HFF-Myc (cell line): Measurements from ENCODE around the gene USP11.

Experiments
- DNase-seq: peaks from one replicate; pipeline ENCODE4 v3.0.0-alpha.2; 2011; ENCODE audit warnings: low read depth; ENCODE audit errors: extremely low read depth
- H3K4me3 ChIP-seq: replicated peaks from 2 replicates; pipeline ENCODE4 v1.5.1; 2011; ENCODE audit warnings: low read depth, mild to moderate bottlenecking, control low read depth, low read length
- CTCF ChIP-seq: IDR thresholded peaks from 2 replicates; pipeline ENCODE4 v1.5.1; 2012; ENCODE audit warnings: mild to moderate bottlenecking, low read depth, low read length, control low read depth; ENCODE audit errors: missing control alignments

USP11 gene

DNA sequence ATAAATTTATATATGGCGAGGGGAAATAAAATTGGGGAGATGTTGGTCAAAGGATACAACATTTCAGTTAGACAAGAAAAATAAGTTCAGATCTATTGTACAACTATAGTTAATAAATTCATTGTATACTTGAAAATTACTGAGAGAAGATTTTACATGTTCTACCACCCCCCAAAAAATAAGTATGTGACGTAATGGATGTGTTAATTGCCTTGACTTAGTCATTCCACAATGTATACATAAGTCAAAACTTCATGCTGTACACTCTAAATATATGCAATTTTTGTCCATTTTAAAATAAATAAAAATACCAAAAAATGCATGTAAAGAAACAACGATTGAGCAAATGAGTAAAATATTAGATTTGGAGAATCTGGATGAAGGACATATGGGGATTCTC, 1.8 kb downstream of the USP11 start:
- peak overlapping the region; percentile 53 for H3K4me3 ChIP-seq
- no peak for DNase-seq
- TF ChIP-seq CTCF = no peak

DNA sequence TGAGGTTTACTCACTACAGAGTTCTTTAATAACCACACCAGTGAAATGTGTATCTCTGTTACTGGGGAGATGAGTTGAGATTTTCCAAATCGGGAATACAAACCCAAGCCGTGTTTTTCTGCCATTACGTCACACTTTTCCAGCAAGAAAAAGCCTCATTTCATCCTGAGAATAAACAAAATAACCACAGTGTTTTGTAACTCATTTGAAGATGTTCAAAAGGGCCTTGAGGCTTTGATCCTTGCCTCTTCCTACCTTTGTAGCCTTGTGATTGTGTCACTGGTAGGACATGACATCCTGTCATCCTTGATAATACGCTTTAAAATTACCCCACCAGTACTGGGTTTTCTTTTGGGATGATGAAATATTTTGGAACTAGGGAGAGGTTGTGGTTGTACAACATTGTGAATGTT, 2.9 kb downstream of the USP11 start:
- no peak overlapping the region for H3K4me3 ChIP-seq
- no peak for DNase-seq
- no peak for TF ChIP-seq CTCF

GRCh38 chrX:47239199-47239598, 6.4 kb downstream of the USP11 start:
- DNase-seq = no peak
- no peak for TF ChIP-seq CTCF
- no peak overlapping the region for H3K4me3 ChIP-seq

DNA sequence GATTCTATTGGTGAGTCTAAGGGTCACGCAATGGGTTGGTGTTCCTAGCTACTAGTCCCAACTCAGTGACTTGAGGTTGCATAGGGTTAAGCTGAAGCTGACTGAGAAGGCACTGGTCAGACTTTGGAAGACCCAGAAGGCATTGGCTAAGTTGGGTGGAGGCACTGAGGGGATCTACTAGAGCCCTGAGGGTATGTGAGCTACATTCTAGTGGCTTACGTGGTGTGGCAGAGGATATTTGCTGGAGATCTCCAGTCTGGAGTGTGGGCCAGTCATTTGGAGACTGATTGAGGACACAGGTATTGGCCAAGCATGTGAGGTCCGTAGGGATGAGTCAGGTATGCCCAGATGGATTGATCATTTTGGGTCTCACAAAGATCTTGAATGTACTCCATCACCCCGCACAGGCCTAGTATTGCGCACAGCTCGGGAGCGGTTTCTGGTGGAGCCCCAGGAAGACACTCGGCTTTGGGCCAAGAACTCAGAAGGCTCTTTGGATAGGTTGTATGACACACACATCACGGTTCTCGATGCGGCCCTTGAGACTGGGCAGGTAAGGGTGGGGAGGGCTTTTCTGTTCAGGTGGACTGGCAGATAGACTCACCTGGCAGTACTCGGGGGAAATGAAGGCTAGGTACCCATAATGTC, 7.2 kb downstream of the USP11 start:
- no peak for DNase-seq
- no peak overlapping the region for H3K4me3 ChIP-seq
- TF ChIP-seq CTCF = no peak

DNA sequence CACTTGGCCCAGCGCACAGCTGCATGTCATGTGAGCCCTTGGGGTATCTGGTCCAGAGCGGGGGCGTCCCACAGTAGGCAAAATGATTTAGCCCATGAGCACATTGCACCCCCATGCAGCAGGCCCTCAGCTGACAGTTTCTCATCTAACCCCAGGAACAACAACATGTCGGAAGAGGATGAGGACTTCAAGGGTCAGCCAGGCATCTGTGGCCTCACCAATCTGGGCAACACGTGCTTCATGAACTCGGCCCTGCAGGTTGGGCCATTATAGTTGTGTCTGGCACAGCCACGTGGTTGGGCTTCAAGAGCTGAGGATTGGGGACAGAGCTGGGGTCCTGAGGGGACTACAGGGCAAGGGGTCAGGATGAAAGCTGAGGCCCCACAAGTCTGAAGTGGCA, 7.8 kb downstream of the USP11 start:
- DNase-seq = no peak
- TF ChIP-seq CTCF = no peak
- H3K4me3 ChIP-seq = no peak overlapping the region

GRCh38 chrX:47241201-47242011, 8.6 kb downstream of the USP11 start:
- H3K4me3 ChIP-seq = no peak overlapping the region
- no peak for DNase-seq
- TF ChIP-seq CTCF = no peak

- TF ChIP-seq CTCF = no peak
- no peak overlapping the region for H3K4me3 ChIP-seq
Measured at GRCh38 chrX:47242321-47242720, 9.5 kb downstream of the USP11 start.

More at GRCh38 chrX:47242321-47242720, 9.5 kb downstream of the USP11 start:
- no peak for DNase-seq
